Measurements from ENCODE around the gene ISCU.
"Not testable (repeated sequence)": the region's sequence is repeated elsewhere in the genome, so short reads cannot be mapped to it uniquely, and the experiment has no call there.

ISCU gene

DNA sequence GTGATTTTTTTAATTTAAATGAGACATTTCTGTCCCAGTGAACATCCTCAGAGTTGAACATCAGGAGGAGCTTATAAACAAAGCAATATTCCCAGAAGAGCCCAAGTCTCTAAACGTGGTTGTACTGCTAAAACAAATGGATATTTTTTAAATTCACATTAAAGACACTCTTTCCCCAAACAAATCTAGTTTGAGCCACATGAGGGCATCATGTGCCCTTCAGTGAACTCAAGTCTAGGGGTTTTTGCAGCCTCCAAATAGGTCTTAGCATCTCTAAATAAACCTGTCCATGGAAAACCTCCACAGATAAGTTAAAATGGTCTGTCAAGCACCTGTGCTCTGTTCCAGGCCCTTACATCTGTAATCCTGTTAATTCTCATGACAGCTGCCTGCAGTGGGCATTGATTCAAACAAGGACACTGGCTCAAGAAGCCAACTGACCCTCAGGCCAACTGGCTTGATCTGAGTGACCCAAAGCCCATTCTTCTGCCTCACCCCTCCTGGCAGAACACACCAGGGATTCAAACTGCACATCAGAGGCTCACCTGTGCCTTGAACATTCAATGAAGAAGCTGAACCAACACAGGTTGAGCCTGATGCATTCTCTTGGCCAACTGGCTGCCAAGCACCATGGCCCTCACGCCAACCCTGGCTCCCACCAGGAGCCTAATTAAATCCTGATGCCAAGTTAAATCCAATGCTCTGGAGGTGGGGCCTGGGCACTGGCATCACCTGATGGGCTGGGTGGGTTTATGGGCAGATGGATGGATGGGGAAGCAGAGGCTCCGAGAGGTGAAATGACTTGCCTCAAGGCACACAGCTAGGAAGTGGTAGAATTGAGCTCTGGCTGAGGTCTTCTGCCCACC lies 8.6 kb downstream of the ISCU start:
- DNase-seq (ENCODE audit: low read depth), result no peak

DNA sequence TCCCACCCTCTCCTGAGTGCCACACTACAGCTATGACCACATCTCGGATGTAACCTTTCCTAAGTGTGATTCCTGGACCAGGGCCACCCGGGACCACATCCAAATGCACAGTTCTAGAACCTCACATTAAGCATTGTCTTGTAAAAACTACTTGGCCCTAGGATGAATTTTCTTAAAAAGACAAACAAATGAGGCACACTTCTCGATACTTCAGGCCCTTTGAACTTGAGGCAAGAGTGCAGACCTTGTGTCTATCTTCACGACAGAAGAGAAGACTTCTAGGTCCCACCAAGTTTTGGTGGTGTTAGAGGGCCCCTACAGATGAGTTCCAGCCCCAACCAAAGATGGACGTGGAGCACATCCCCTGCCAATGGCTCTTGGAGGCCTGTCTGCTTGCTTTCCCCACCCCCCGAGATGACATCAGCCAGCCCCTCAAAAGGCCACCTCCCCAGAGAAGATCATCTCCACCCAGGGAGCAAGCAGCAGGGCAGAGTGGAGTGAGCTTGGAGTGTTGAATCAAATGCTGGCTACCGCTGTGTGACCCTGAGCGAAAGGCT lies 9.3 kb downstream of the ISCU start:
- no peak for DNase-seq (ENCODE audit: low read depth)

DNA sequence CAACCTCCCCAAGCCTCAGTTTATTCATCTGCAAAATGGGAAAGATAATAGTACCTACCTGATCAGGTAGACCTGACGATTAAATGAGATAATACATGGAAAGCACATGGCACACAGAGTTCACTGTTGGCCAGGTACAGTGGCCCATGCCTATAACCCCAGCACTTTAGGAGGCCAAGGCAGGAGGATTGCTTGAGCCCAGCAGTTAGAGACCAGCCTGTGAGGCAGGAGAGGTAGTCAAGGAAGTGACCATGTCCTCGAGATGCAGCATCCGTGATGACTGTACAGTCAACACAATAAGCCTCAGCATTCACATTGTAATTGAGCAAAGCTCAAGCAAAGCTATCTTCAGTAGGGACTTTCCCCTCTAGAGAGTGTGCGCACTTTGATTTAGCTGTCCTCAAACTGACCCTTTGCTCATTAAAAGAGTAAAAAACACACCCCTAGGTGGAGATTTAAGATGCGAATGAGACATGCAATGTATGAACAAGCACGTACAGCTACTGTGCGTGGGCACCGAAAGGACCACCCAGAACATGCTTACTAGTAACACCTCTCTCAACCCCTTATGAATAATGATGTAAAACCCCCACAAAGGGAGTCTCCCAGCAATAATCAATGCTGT lies 9.9 kb downstream of the ISCU start:
- no peak for DNase-seq (ENCODE audit: low read depth)

DNA sequence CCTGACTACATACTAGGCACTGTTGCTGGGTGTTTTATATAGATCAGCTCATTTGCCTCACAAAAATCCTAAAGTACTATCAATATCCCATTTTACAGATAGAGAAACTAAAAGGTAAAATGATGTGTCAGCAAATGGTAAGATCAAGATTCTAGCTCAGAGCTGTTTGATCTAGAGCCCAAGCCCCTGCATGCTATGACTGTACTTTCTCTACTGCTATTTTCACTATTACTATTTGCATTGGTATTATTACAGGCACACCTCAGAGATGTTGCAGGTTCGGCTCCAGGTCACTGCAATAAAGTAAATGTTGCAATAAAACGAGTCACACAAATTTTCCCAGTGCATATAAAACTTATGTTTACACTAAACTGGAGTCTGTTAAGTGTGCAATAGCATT lies 10.9 kb downstream of the ISCU start:
- no peak for DNase-seq (ENCODE audit: low read depth)

DNA sequence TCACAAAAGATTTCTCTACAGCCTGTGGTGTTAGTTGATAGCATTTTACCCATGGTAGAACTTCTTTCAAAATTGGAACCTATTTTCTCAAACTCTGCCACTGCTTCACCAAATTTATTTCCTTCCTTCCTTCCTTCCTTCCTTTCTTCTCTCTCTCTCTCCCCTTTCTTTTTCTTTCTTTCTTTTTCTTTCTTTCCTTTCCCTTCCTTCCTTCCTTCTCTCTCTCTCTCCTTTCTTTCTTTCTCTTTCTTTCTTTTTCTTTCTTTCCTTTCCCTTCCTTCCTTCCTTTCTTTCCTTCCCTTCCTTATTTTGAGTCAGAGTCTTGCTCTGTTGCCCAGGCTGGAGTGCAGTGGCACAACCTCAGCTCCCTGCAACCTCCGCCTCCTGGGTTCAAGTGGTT lies 11.9 kb downstream of the ISCU start:
- not testable (repeated sequence) for DNase-seq (ENCODE audit: low read depth)

DNA sequence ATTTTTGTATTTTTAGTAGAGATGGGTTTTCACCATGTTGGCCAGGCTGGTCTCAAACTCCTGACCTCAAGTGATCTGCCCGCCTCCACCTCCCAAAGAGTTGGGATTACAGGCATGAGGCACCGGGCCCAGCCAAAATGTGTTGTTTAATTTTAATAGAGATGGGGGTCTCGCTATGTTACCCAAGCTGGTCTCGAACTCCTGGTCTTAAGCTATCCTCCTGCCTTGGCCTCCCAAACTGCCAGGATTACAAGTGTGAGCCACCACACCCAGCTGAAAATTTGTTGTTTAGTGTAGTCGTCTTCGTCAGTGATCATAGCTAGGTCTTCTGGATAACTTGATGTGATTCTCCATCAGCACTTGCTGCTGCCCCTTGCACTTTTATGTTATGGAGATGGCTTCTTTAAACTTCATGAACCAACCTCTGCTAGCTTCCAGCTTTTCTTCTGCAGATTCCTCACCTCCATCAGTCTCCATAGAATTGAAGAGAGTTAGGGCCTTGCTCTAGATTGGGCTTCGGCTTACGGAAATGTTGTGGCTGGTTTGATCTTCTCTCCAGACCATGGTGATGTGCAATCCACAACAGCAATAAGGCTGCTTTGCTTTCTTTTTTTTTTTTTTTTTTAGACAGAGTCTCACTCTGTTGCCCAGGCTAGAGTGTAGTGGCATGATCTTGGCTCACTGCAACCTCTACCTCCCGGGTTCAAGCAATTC lies 13.0 kb downstream of the ISCU start:
- DNase-seq (ENCODE audit: low read depth), result no peak

DNA sequence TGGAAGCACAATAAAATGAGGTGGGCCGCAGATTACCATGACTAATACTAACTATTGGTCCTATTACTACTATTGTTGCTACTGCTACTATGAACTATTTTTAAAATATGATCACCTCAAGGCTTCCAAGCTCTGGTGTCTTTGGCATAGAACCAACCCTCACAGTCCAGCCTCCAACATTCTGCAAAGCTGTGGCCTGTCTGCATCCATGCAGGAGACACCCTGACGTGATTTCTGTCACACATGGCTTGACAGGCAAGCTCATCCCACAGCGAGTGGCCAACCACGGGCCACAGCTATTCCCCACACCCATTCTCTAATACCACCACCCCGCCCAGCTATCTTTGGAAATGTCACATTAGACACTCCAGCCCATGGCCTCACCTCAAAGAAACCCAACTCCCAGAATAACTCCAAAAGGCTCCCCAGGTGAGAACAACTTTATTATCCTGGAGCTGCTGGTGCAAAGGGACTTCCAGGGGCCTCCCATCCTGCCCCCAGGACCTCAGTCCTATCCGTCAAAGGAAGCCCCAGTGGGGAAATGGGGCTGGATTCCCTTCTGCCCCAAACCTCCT lies 14.4 kb downstream of the ISCU start:
- DNase-seq (ENCODE audit: low read depth), result no peak

DNA sequence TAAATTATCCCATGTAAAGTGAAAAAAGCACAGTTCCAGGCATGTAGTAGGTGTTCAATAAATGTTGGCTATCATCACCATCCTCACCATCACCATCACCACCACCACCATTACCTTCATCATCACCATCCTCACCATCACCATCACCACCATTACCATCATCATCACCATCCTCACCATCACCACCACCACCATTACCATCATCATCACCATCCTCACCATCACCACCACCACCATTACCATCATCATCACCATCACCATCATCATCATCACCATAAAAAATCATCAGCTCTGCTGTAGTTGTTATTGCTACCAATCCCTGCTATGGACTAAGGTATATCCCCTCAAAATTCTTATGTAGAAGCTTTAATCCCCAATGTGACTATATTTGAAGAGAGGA lies 15.1 kb downstream of the ISCU start:
- no peak for DNase-seq (ENCODE audit: low read depth)

DNA sequence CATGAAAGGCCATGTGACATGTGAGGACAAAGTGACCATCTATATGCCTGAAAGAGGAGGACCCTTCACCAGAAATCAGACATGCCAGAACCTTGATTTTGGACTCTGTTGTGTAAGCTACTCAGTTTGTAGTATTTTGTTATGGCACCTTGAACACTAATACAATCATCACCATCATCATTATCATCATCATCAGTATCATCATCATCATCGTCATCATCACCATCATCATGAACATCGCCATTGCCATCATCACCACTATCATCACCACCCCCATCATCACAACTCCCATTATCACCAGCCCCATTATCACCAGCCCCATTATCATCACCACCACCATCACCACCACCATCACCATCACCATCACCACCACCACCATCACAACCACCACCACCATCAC lies 15.9 kb downstream of the ISCU start:
- no peak for DNase-seq (ENCODE audit: low read depth)

DNA sequence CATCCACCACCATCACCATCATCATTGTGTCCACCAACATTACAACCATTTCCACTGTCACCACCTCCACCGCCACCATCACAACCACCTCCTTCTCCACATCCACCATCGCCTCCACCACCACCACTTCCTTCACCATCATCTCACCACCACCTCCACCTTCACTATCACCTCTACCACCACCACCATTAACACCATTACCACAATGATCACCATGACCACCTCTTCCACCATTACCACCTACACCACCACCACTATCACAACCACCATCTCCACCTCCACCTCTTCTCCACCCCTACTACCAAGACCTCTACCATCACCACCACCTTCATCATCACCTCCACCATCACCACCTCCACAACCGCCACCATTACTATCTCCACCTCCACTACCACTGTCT lies 16.4 kb downstream of the ISCU start:
- DNase-seq (ENCODE audit: low read depth), result no peak

DNA sequence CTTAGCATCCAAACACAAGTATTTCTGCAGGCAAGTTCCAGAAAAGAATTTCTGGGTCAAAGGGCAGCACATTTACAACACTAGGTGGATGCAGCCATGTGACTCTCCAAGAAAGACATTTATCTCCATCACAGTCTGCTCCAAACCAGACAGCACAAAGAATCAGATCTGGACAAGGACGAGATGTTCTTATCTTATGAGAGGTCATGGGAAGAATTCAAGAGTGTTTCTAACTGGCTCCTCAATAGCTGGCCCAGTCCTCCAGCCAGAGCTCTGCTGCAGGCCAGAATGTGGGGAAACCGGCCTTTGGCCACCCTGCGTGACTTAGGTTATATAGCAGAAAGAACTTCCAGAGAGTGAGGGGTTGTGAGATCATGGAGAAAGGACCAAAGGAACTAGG lies 18.1 kb downstream of the ISCU start:
- no peak for DNase-seq (ENCODE audit: low read depth)

DNA sequence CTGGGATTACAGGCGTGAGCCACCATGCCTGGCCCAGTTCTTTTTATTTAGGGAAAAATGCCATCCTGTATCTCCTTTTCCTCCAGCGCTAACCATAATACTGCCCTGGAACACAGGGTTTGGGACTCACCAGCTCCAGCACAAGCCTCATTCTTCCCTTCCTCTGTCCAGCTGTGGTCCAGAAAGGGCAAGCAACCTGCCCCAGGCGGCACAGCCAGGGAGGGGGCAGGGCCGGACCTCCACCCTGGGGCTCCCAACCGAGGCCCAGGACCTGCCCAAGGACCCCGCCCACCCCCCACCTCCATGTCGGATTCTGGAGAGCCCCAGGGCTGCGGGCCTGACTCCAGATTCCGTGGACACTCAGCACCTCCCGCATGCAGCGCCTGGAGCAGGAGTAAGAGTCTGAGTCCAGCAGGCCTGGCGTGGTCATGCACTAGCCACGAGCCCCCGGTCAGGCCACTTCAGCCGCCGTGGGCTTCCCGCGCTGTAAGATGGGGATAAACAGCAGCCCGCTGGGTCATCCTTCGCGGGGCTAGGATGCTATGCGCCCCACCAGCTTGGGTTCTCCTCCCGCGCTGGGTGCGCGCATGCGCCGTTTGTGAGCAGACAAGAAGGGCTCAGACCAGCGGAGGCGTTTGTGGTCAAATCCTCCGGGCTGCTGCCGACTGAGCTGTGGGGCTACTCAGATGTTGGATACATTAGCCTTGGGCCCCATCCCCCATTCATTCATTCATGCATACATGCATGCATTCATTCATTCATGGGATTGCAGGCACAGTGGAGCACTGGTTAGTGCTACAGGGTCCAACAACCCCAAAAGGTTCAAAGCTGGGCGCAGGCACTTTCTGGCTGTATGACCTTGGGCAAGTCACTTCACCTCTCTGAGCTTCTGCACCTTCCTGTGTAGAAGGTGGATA lies 19.2 kb downstream of the ISCU start:
- DNase-seq (ENCODE audit: low read depth), result no peak

DNA sequence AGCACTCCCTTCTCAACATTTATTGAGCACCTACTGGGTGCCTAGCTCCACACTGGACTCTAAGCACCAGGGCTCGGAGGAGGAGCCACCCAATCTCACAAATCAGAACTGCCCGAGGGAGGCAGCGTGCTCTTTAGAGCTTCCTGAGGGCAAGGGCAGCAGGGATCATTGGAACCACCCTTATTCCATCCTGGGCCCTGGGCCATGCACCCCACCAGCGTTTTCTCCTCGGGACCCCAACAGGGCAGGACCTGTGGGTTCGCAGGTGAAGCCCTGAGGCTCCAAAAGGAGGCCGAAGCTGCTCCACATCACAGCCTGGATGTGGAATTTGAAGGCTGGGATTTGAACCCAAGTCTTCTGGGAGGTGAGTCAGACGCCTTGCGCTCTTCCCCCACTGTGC lies 20.1 kb downstream of the ISCU start:
- no peak for DNase-seq (ENCODE audit: low read depth)

DNA sequence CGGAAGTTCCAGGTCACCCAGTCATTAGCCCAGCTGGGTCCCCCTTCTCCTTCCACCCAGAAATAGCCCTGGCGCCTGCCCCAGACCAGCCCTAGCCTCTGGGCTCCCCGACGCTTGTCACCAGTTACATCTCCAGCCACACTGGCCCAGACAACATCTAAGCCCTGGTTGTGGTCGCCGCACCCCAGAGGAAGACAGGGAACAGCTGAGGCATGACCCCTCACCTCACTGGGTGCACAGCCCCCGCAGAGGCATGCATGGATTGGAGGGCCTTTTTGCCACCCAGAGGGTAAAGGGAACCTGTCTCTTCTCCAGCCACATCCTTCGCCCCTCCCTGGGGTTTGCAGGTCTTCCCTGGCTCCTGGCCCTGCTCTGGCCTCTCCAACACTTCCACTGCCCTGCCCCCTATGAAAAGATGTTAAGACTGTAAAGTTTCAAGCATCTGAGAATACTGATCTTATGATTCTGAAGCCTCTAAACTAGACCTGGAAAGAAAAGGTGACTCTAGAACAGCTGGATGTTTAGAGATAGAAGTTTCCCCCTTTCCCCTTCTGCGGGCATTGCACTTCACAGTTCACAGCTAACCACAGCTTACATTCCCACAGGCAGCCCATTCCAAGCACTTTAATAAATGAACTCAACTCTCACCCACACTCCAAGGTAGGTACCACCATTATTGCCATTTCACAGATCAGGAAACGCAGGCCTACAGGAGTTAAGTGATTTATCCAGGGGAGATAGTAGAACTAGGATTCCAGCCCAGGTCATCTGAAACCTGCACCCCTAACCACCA lies 20.8 kb downstream of the ISCU start:
- DNase-seq (ENCODE audit: low read depth), result no peak

DNA sequence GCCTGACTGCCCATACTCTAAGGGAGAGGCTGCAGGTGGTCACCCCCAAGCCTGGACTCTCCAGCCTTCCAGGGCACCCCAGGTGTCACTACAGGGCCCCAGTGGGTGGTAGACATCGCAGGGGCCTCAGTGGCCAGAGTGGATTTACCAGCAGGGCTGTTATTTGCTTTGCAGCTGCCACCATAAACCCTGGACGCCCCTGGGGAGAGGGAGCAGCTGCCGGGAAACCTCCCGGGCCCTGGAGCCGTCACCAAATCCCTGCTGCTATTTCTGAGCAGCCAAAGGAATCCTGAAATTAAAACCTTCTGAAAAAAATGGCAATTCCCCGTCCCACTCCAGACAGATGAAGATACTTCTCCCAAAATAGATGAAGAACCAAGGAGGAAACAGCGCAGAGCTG lies 21.6 kb downstream of the ISCU start:
- DNase-seq (ENCODE audit: low read depth), result no peak

DNA sequence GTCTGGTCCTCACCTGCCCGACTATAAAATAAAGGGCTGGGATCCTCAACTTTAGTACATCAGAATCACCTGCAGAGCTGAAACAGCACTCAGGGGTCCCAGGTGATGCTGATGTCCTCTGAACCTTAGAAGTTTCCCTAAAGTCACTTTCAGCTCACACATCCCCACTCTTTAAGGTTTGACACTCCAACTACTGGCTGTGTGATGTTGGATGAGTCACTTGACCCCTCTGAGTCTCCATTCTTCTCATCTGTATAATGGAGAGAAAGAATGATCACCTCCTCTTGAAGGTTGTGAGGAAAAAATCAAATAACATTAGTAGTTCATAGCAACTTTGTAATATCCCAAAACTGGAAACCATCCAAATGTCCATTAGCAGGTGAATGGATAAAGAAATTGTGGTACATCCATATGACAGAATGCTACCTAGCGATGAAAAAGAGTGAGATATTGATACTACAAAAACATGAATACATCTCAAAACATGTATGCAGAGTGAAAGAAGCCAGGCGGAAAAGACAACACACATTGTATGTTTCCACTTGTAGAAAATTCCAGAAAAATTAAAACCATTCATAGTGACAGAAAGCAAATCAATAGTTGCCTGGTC lies 22.2 kb downstream of the ISCU start:
- no peak for DNase-seq (ENCODE audit: low read depth)

DNA sequence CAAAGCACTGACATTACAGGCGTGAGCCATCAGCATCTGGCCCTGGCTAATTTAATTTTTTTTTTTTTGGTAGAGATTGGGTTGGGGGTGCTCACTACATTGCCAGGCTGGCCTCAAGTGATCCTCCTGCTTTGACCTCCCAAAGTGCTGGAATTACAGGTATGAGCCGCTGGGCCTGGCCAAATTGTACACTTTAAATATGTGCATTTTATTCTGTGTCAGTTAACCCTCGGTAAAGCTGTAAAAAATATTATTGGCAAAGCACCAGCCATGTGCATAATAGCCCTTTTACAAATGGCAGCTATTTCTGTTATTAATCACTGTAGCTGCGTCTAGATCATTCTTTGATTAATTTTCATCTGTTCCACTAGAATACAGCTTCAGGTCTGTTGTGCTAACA lies 23.5 kb downstream of the ISCU start:
- no peak for DNase-seq (ENCODE audit: low read depth)

DNA sequence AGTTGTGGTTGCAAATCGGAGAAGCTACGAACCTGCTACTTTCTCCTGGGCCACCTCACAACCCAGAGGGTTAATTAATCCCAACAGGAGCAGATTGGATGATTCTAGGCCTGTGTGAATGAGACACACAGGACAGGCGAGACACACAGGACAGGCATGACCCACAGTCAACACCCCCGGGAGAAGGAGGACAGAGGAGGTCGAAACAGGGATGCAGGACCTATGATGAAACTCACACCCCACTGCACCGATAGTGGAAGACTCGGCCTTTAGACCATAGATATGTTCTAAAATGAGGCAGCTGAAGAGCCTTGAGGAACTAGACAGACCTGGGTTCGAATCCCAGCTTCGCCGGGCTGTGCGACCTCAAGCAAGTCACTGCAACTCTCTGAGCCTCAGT lies 23.9 kb downstream of the ISCU start:
- no peak for DNase-seq (ENCODE audit: low read depth)

DNA sequence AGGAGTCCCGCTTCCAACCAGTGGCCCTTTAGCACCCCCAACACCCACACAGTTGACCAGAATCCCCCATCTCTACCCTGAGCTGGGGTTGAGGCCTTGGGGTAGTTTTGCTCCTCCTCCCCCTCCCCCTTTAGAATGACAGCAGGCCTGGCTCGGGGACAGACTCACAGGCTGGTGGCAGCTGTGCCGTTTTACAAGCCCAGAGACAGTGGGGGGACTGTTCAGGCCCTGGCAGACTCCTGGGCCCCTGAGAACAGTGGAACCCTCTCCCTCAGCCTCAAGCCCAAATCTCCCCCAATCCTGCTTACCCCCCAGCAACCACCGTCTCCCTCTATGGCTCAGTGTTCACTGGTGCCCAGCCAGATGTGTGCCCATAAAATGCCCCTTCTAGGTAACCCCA lies 25.4 kb downstream of the ISCU start:
- DNase-seq (ENCODE audit: low read depth), result no peak

All from CMK (cell line).